OCI-LY7 (cell line): ENCODE measurements around the gene GGT6. TPM values are rescaled to one million over a fixed set of nuclear protein-coding genes. Genes with fewer than 3 reads are reported as not detected.
"Not testable (repeated sequence)": the region's sequence is repeated elsewhere in the genome, so short reads cannot be mapped to it uniquely, and the experiment has no call there.

Experiments
- BruUV-seq: library from RNA; stranded (reverse); fragments of 400-500 nt; replicated peaks from 2 replicates; lab custom pipeline; 2021; lab: Mats Ljungman, UMichigan
- CTCF ChIA-PET: fragments of 300-600 bp; sonication (Branson Sonifier 250); formaldehyde crosslinking; loops from one replicate; lab custom pipeline; 2022; ENCODE audit warnings: antibody characterized with exemption; ENCODE audit not compliant: unreplicated experiment; lab: Charles Lee
- POLR2A ChIA-PET: fragments of 300-600 bp; sonication (Branson Sonifier 250); formaldehyde crosslinking; loops from one replicate; lab custom pipeline; 2022; ENCODE audit warnings: antibody characterized with exemption; lab: Charles Lee
- DNase-seq: peaks from one replicate; pipeline ENCODE4 v3.0.0-alpha.2; 2015; ENCODE audit warnings: low spot score
- H2AFZ ChIP-seq: fragments of 200-600 bp; sonication (generic), shearing (Covaris generic); 2 replicates; pipeline ENCODE4 v1.6.1; 2014; ENCODE audit warnings: mild to moderate bottlenecking, antibody characterized with exemption, low read length, moderate library complexity
- H3K27ac ChIP-seq: fragments of 200-600 bp; sonication (generic); 2 replicates; pipeline ENCODE4 v1.5.1; 2014; ENCODE audit warnings: mixed run types, low read depth, mild to moderate bottlenecking, moderate library complexity, low read length, inconsistent platforms; ENCODE audit not compliant: poor library complexity, severe bottlenecking
- H3K36me3 ChIP-seq: fragments of 200-600 bp; sonication (generic); 2 replicates; pipeline ENCODE4 v1.6.1; 2014; ENCODE audit warnings: mild to moderate bottlenecking, antibody characterized with exemption, low read length, moderate library complexity, mixed read lengths; ENCODE audit not compliant: insufficient read depth
- H3K4me1 ChIP-seq: fragments of 200-600 bp; sonication (generic); 2 replicates; pipeline ENCODE4 v1.5.1; 2014; ENCODE audit warnings: mild to moderate bottlenecking, low read length; ENCODE audit not compliant: insufficient read depth, poor library complexity, severe bottlenecking
- H3K4me2 ChIP-seq: fragments of 200-600 bp; sonication (generic); 2 replicates; pipeline ENCODE4 v1.6.1; 2014; ENCODE audit warnings: mild to moderate bottlenecking, low read length
- H3K4me3 ChIP-seq: fragments of 200-600 bp; sonication (generic); 2 replicates; pipeline ENCODE4 v1.5.1; 2014; ENCODE audit warnings: mild to moderate bottlenecking, low read depth, low read length; ENCODE audit not compliant: poor library complexity, severe bottlenecking
- H3K79me2 ChIP-seq: fragments of 200-600 bp; sonication (generic); 2 replicates; pipeline ENCODE4 v1.6.1; 2016; ENCODE audit warnings: low read depth, mild to moderate bottlenecking, low read length, moderate library complexity, mixed read lengths; ENCODE audit not compliant: insufficient read depth
- H3K9me2 ChIP-seq: fragments of 200-600 bp; sonication (generic); 2 replicates; pipeline ENCODE4 v1.6.1; 2016; ENCODE audit warnings: mild to moderate bottlenecking, low read length, mixed read lengths; ENCODE audit not compliant: insufficient read depth
- H3K9me3 ChIP-seq: fragments of 200-600 bp; sonication (generic); 2 replicates; pipeline ENCODE4 v1.6.1; 2014; ENCODE audit warnings: mild to moderate bottlenecking, mixed run types, low read length, mixed read lengths
- H4K20me1 ChIP-seq: fragments of 200-600 bp; sonication (generic); 2 replicates; pipeline ENCODE4 v1.6.1; 2014; ENCODE audit warnings: mild to moderate bottlenecking, antibody characterized with exemption, low read length, moderate library complexity, mixed read lengths; ENCODE audit not compliant: insufficient read depth
- CTCF ChIP-seq: fragments of 200-600 bp; sonication (generic); conservative IDR thresholded peaks from 2 replicates; pipeline ENCODE4 v1.5.1; 2014; ENCODE audit warnings: mild to moderate bottlenecking, antibody characterized with exemption, low read length, moderate library complexity, mixed read lengths
- EZH2phosphoT487 ChIP-seq: fragments of 200-600 bp; sonication (generic); IDR thresholded peaks from 2 replicates; pipeline ENCODE4 v1.6.1; 2018; ENCODE audit warnings: low read depth, borderline replicate concordance, mild to moderate bottlenecking, mixed run types, antibody characterized with exemption, low read length, moderate library complexity, mixed read lengths
- intact Hi-C: fragments of 100-400 bp; cut with micrococcal nuclease; formaldehyde crosslinking; loops from one replicate; pipeline ENCODE4 v1.10.0; 2022; ENCODE audit not compliant: unreplicated experiment
- total RNA-seq, 2 experiments: library from RNA; depleted of rRNA in 1 of 2; stranded (reverse); fragments of >200 nt in 1 of 2; shearing (Covaris generic) in 1 of 2; gene quantifications; 2 replicates each; pipeline ENCODE4 v1.2.3, GENCODE V29; 2014 to 2022

The GGT6 gene
- total RNA-seq, 2 experiments from 2014 or later: not detected

DNA sequence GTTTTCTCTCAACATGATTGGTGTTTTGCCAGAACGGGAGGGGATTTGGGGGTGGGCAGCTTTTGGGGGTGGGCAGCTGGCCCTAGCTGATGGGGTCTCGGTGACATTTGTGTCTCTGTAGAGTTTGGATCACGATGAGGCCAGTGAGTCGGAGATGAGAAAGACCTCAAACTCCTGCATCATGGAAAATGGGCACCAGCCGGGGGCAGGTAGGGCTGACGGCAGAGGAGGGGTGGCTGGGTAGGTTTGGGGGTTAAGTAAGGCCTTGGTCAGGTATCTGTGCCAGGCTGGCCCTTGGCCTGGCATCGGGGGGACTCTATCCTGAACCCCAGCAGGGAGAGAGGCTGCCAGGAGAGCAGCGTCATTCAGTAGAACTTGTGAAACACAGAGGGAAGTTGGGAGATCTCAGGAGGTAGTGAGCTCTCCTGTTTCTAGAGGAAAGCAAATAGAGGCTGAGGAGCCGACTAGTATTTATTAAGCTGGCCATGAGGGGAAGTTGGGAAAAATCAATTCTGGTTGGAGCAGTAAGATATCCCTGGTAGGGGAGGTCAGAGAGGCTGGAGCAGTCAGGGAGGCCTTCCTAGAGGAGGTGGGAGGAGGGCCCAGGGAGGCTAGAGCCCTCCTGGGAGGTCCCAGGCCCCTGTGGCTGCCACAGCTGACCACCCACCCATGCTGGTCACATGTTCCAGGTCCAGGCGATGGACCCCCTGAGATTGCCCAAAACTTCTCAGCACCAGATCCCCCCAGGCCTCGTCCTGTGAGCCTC lies 32.0 kb upstream of the GGT6 start:
- Histone ChIP-seq H3K4me1 (no peaks in the 10 kb centered on the region), H3K9me3 (no peaks in the 10 kb centered on the region), H3K4me3 (no peak overlapping the region), H3K36me3 (no peaks in the 10 kb centered on the region), H2AFZ (no peak overlapping the region), H3K9me2 (no peaks in the 10 kb centered on the region), H3K79me2 (no peaks in the 10 kb centered on the region), H4K20me1 (no peaks in the 10 kb centered on the region), H3K4me2 (no peak overlapping the region), H3K27ac (no peak overlapping the region)
- no peak for DNase-seq
- CTCF ChIA-PET: no interaction called here
- POLR2A ChIA-PET: interaction anchor here (0.6 kb wide), 2 partner anchors 38 to 103 kb away, joined by 4 to 6 read pairs; no protein-coding TSS in a partner anchor
- intact Hi-C loops: no loop called here
- BruUV-seq: no TSS peak
- no peak for TF ChIP-seq CTCF
- TF ChIP-seq EZH2phosphoT487: no peak

- ChIA-PET POLR2A (interaction anchor here (0.6 kb wide), 1 partner anchor 102 kb away, joined by 4 read pairs; no protein-coding TSS in a partner anchor), CTCF (no interaction called here)
- Histone ChIP-seq H3K9me3 (no peaks in the 10 kb centered on the region), H3K79me2 (no peaks in the 10 kb centered on the region), H3K4me2 (no peak overlapping the region), H3K36me3 (no peaks in the 10 kb centered on the region), H3K4me1 (no peaks in the 10 kb centered on the region), H3K9me2 (no peaks in the 10 kb centered on the region), H4K20me1 (no peaks in the 10 kb centered on the region), H3K4me3 (no peak overlapping the region), H3K27ac (no peak overlapping the region), H2AFZ (no peak overlapping the region)
- BruUV-seq: no TSS peak
- TF ChIP-seq EZH2phosphoT487 (no peak), CTCF (no peak)
- intact Hi-C loops: no loop called here
- DNase-seq: no peak
Observed at GRCh38 chr17:4591529-4591928, 31.2 kb upstream of the GGT6 start.

DNA sequence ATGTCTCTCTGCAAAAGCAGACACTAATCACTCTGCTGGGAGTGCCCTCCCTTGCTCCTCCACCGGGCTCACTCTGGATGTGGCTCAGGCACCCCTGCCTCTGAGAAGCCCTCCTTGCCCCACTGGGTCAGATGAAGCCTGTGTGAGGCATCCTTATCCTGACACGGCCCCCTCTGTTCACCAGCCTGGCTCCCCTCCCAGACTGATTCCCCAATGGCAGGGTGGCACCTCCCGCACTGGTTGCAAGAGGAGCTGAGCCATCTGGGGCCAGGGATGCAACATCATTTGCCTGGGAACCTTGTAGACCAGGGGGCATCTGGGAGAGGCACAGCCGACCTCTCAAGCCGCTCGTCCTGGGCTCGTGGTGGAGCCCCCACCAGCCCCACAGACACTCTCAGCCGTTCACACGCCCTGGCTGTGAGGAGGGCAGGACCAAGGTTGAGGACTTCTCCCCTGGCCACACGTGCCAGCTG lies 30.6 kb upstream of the GGT6 start:
- intact Hi-C loops: no loop called here
- CTCF ChIA-PET: no interaction called here
- BruUV-seq: no TSS peak
- POLR2A ChIA-PET: no interaction called here
- Histone ChIP-seq H3K4me1 (no peaks in the 10 kb centered on the region), H3K36me3 (no peaks in the 10 kb centered on the region), H3K9me2 (no peaks in the 10 kb centered on the region), H3K9me3 (no peaks in the 10 kb centered on the region), H3K27ac (no peak overlapping the region), H4K20me1 (no peaks in the 10 kb centered on the region), H3K4me2 (no peak overlapping the region), H3K4me3 (no peak overlapping the region), H3K79me2 (no peaks in the 10 kb centered on the region), H2AFZ (no peak overlapping the region)
- no peak for TF ChIP-seq EZH2phosphoT487
- TF ChIP-seq CTCF: no peak
- DNase-seq: no peak

GRCh38 chr17:4590042-4590441 lies 29.7 kb upstream of the GGT6 start:
- H3K9me2 ChIP-seq, POLR2A ChIA-PET, H2AFZ ChIP-seq, H3K4me3 ChIP-seq, H3K9me3 ChIP-seq, intact Hi-C loops, H3K27ac ChIP-seq, H4K20me1 ChIP-seq, H3K4me2 ChIP-seq, CTCF ChIA-PET, H3K4me1 ChIP-seq, BruUV-seq, DNase-seq, H3K36me3 ChIP-seq, H3K79me2 ChIP-seq: not testable (repeated sequence)
